Hematopoietic multipotent progenitor cell treated with erythropoietin and hydrocortisone succinate and interleukin-3 and kit ligand, for 17 days (in vitro differentiated cells): Measurements from ENCODE around the gene OR7D4.
"Not testable (repeated sequence)": the region's sequence is repeated elsewhere in the genome, so short reads cannot be mapped to it uniquely, and the experiment has no call there.

ENCODE experiments used
- DNase-seq: peaks from one replicate; pipeline ENCODE4 v3.0.0-alpha.2; 2015; ENCODE audit warnings: low spot score

The OR7D4 gene

DNA sequence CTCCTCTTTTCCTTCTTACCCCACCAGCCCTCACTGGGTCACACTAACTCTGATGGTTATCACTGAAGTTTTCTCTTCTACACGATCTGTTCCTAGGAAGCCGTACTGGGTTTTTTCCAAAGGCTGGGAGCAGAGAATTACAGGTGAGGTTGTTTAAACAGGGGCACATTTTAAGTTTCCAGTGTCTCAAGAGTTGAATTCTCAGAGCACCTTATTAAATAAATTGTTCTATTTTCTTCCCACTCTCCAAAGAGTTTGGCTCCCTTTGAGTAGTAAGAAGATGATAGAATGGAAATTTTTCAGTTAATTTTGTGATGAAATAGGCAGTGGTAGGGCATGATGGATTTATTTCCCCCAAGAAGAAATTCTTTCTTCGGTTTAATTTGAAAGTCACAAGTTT, at the start of gene OR7D4:
OR7D4 (minus strand) TSS at position 101 of the 400 bp plus-strand sequence. CDS start 4,752 bp downstream, outside the sequence.
- no peak for DNase-seq

DNA sequence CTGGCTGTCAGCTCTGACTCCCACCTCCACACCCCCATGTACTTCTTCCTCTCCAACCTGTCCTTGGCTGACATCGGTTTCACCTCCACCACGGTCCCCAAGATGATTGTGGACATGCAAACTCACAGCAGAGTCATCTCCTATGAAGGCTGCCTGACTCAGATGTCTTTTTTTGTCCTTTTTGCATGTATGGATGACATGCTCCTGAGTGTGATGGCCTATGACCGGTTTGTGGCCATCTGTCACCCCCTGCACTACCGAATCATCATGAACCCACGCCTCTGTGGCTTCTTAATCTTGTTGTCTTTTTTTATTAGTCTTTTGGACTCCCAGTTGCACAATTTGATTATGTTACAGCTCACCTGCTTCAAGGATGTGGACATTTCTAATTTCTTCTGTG, 31.8 kb upstream of the OR7D4 start:
- DNase-seq: no peak

DNA sequence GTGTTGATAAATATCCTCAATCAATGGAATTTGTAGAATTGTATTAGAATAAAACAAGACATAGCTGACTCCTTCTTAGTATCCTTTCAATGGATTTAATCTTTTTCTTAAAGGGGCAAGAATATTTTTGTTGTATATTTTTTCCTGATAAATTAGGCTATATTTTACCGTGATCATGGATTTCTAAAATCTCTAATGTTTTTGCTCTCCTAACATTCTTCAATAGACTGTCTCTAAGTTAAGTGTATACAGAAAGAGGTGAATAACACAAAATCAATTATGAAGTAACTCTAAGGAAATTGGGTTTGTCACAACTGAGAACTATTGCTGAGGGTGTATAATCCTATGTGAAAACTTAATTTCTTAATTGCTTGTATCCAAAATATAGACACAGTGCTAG, 31.2 kb upstream of the OR7D4 start, which contains the start of gene OR7E24:
OR7E24 (plus strand) TSS at position 301 of the 400 bp plus-strand sequence. CDS start 114 bp downstream, outside the sequence.
- DNase-seq: no peak

DNA sequence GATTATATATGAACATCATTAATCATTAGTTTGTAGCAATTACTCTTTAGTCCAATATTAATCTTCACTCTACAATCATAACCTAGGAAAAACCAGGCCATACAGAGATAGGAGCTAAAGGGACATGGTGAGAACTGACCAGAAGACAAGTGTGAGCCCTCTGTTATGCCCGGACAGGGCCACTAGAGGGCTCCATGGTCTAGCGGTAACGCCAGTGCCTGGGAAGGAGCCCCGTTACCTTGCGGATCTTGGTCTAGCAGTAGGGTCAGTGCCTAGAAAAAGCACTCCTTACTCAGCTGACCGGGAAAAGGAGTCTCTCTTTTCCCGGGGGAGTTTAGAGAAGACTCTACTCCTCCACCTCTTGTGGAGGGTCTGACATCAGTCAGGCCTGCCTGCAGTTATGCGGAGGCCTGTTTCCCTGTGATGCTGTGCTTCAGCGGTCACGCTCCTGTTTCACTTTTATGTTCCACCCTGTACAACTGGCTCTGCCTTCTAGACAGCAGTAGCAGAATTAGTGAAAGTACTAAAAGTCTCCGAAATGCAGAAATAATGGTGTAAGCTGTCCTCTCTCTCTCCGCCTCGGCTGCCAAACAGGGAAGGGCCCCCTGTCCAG, 13.8 kb downstream of the OR7D4 start:
- peak; percentile 37 for DNase-seq

DNA sequence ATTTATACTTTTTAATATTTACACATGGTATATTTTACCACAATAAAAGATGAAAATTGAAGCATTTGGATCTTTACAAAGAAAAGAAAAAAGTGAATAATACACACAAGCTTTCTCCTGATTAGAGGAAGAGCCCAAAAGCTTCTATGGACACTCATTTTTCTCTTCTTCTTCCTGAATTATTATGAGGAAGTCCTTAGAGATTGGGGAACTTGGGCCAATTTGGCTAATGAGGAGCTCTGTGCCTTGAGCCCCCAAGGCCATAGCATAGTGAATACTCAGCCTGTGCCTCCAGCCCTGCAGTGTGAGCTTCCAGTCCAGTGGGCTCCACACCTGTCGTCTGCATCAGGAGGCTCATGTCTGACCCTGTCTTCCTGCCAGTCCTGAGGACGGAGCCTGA, 21.3 kb downstream of the OR7D4 start:
- not testable (repeated sequence) for DNase-seq

DNA sequence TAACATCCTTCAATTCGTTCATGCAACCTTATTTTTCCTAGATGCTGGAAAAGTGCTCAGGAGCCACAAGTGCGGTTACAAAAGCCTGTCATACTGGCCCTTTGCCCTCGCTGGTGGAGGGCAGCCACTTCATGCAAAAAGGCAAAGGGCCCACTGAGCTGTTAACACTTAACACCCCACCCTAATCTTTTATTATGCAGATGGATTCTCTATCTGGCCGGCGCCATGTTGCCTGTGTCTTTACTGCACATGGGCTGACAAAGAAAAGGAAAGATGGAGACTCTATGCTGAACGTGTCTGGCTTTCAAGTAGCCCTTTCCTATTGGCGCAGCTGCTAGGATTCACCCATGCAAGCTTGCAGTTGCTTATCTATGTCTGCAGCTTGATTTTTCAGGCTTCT, 29.9 kb downstream of the OR7D4 start:
- no peak for DNase-seq

DNA sequence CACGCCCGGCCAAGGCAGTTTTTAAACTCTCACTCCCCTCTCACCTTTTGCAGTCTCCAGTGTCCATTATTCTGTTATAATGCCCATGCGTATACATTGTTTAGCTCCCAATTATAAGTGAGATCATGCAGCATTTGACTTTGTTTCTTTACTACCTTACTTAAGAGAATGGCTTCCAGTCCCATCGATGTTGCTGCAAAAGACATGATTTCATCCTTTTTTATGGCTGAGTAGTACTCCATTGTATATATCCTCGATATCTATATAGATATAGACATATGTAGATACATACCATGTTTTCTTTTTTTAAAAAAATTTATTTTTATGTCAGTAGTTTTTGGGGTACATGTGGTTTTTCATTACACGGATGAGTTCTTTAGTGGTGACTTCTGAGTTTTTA, 32.2 kb downstream of the OR7D4 start:
- no peak for DNase-seq

DNA sequence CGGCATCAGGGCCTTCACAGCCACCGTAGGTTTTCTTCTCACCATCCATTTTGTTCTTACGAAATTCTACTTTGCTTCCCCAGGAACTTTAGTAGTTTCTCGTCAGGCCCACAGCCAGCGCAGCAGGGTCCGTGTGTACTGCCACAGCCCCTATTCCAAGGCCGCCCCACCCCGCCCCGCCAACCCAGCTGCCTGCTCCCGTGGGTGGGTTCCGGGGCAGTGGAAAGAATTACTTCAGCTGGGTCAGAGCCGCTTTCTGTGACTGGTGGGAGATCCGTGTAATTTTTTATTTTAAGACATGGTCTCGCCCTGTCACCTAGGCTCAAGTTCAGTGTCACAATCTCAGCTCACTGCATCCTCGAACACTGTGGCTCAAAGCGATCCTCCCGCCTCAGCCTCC, 36.4 kb downstream of the OR7D4 start:
- DNase-seq: no peak

DNA sequence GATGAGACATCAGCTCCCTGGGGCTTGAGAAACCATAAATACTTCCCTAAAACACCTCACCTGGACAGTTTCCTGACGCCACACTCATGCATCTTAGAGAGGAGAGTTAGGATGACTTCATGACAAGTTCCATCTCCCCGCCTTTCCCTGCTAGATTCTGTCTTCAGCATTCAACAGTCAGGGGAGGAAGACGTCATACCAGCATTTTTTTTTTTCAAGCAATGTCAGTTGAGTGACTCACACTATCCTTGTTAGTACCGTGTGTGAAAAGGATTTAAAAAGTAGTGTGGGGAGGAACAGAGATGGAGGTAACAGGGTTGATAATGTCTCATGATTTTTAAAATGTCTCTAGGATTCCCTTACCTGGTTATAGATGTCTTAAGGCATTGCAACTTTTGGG, 40.5 kb downstream of the OR7D4 start, which contains the start of gene OR7D2:
OR7D2 (plus strand) TSS at position 79 of the 400 bp plus-strand sequence. CDS start 6,803 bp downstream, outside the sequence.
- DNase-seq: no peak

DNA sequence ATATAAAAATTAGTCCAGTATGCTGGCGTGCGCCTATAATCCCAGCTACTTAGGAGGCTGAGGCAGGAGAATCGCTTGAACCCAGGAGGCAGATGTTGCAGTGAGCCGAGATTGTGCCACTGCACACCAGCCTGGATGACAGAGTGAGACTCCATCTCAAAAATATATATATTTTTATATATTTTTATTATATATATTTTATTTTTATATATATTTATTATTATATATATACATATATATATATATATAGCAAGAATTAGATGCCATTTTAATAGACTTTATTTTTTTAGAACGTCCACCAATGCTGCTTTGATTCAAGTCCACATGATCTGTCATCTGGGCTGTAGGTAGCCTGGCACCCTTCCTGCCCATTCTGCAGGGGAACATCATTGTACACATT, 44.1 kb downstream of the OR7D4 start:
- DNase-seq: no peak

DNA sequence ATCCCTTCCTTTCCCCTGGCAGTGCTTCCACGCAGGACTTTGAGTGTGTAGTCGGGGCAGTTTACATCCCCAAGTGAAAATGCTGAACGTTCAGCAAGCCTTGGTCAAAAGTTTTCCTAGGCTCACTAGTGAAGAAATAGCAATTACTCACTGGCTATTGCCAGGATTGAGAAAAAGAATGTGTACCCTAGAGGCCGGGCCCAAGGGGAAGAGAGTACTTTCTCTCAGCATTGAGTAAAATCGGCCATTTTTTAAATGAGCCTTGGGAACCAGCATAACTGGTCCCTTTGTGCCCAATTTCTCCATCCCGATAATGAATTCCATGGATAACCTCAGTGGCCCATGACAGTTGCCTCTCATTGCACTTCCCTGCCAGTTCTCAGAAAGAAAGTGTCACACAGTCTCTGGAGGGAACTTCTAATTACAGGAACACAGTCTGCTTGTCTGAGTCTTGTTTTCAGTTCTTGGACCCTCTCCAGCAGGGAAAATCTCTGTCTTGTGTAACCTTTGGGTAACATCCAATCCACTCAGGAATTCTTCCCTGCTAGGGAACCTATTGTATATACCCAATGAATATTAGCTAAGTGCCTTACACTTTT, 47.9 kb downstream of the OR7D4 start:
- DNase-seq: no peak

DNA sequence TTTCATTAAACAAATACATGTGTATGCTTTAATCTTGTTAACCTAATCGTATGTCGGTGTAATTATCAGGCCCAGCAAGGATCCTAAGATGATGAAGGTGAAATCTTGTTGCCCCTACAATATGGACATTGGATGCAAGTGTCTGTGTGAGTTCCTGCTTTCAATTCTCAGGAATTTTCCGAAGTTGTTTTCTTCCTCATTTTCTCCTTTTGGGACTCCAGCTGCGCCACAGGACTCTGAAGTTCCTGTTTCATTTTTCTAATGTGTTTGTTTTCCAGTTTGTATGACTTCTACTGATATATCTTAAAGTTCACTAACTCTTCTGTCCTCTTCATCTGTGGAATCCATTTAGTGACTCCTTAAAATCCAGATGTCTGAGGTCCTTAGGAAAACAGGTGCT, 52.5 kb downstream of the OR7D4 start:
- no peak for DNase-seq

DNA sequence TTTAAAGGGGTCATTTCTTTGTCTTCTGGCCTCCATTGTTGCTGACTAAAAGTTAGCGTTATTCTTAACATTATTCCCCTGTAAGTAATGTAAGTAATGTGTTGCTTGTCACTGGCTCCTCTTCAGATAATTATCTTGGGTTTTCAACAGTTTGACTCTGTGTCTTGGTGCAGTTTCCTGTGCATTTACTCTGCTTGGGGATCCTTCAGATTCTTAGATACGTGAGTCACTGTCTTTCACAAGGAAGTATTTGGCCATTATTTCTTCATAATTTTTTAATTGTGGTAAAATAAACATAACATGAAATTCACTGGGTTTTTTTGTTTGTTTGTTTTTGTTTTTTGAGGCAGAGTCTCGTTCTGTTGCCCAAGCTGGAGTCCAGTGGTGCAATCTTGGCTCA, 54.1 kb downstream of the OR7D4 start:
- no peak for DNase-seq

DNA sequence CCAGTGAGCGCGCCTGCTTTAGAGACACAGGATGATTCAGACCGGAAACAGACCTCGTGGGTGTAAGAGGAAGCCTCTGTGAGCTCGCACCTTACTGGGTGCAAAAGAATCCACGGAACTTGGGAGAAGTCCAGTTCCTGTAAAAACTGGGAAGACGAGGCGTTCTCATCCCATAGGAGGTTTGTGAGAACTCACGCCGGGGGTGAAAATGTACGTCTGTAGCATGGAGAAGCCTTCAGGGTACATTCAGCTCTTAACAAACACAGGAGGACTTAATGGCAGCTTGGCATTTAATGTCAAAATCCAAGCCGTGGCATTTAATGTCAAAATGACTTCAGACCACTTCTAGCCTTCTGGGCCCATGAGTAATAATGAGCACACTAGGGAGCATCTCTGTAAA, 58.0 kb downstream of the OR7D4 start:
- DNase-seq: no peak
